HG02852 (cell line): ENCODE measurements around the gene TRIP10.

Experiments used
- ATAC-seq: cut with Tn5 transposase; IDR thresholded peaks from one replicate; pipeline ENCODE4 v1.9.1; 2021; ENCODE audit warnings: mild to moderate bottlenecking, moderate library complexity; ENCODE audit not compliant: unreplicated experiment

Gene TRIP10

DNA sequence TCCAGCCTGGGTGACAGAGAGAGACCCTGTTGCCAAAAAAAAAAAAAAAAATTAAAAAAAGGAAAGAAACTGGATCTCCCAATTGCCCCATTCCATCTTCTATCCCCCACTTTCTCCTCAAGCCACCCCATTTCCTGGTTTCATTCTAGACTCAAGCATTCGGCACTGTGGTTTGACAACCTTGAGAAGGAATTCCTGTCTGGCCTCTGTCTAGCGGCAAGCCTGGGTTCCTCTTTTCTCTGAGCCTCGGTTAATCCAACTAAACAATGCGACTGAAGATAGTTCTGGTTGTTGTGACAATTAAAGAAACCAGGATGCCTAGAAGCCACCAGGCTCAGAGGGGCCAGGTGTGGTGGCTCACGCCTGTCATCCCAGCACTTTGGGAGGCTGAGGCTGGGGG lies 15.7 kb upstream of the TRIP10 start:
- no peak for ATAC-seq

DNA sequence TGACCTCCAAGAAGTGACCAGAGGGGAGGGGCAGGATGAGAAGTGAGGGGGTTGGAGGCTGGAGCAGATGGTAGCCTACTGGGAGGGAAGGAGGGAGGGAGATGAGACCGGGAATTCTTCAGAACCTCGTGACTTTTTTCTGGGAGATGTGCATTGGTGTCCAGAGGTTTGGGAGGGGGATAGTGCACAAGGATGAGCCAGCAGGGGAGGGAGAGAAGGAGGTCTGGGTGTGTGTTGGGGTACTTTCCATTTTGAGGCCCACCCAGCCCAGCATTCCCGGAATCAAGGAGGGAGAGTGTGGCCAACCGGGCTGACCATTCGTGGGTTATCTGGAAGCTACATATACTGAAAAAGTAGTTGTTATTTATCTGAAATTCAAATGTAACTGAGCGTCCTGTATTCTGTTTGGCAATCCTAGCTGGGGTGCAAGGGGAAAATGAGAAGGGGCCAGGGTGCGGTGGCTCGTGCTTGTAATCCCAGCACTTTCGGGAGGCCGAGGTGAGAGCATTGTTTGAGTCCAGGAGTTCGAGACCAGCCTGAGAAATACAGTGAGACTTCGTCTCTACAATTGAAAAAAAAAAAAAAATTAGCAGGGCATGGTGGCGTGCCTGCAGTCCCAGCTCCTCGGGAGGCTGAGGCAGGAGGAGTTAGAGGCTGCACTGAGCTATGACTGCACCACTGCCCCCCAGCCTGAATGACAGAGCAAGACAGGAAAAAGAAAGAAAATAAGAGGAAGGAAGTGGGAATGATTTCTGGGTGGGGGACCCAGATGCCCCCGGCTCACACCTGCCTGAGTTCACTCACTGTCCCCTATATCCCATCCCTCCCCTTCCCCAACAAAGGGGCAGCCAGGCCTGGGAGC lies 14.6 kb upstream of the TRIP10 start:
- ATAC-seq, result no peak

DNA sequence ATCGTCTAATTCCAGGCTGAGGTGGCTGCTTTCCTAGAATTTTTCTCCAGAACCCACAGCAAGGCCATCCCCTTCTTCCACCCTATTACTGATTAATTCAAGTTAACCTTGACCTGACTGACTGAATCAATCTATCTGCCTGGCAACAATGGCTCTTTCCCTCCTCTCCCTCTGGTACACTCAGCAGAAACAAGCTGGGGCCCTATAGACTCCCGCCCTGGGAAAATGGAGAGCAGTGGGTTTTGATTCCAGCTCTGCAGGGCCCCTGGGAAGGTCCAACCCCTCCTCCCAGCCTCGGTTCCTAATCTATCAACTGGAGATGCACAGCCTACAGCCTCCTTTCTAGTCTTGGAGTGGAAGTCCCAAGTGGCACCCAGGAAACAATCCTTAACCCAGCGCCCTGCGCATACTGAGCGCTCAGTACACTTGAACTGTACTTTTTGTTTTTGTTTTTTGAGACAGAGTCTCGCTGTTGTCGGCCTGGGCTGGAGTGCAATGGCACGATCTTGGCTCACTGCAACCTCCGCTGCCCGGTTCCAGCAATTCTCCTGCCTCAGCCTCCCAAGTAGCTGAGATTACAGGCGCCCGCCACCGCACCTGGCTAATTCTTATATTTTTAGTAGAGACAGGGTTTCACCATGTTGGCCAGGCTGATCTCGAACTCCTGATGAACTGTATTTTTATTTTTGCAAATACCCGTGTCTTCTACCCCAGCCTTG lies 13.8 kb upstream of the TRIP10 start:
- no peak for ATAC-seq

DNA sequence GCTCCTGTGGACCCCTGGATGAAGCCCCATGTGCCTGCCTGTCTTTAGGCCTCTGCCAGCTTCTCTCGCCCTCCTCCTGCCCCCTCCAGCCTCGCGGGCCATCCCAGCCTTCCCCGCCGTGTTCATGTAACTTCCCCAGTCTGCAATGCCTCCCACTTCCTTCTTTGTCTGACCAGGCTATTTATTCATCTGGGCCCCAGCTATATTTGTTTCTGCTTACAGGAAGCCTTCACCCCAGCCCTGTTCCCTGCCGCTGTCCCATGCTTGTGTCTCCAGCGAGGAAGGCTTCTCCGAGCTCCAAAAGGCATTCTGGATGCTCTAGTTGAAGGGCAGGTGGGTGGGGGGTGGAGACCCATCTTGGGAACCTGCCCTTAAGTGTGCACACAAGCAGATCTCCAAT lies 11.1 kb upstream of the TRIP10 start:
- no peak for ATAC-seq

DNA sequence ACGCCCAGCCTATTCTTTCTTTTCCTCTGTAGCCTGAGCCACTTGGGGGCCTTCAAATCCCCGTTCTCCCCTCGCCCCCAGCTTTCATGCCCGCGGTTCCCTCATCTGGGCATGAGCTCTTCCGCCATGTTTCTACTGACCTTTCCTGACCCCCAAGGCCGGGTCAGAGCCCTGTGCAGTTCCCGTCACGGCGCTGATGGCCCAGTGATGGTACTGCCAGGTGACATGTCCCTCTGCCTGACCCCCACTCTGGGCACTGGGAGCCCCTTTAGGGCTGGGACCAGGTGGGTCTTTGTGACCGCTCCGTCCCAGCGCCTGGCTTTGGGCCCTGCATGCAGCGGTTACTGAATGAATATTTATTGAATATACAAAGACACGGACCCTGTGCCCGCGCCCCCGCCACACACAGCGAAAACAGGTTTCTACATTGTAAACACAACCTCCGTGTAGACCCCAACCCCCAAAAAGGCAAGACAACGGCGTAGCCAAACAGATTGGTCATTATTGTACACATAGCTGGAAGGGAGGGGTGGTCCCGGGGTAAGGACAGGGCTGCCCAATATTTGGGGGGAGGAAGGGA lies 9.8 kb upstream of the TRIP10 start:
- ATAC-seq, result no peak

DNA sequence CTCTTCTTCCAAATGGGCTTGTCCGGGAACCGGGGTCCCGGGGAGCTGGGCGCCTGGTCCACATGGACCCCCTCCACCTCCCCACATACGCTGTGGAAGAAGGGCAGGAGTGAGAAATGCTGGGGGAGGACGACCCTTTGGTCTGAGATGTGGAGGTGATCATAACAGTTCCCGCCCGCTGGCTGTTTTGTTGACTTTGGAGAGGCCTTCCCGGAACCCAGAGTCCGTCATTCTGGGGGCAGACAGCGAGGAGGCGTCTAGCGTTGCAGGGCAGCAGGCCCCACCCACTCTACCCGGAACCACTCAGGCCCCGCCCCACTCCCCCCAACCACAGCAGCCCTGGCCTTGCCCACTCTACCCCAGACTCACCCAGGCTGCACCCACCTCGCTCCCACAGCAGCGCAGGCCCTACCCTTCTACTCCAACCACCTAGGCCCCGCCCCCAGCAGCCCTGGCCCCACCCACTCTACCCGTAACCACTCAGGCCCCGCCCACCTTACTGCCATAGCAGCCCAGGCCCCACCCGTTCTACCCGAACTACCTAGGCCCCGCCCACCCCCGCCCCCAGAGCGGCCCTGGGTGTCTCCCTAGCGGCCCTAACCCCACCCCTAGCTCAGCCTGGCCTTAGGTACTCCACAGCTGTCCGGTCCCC lies 9.2 kb upstream of the TRIP10 start:
- no peak for ATAC-seq

DNA sequence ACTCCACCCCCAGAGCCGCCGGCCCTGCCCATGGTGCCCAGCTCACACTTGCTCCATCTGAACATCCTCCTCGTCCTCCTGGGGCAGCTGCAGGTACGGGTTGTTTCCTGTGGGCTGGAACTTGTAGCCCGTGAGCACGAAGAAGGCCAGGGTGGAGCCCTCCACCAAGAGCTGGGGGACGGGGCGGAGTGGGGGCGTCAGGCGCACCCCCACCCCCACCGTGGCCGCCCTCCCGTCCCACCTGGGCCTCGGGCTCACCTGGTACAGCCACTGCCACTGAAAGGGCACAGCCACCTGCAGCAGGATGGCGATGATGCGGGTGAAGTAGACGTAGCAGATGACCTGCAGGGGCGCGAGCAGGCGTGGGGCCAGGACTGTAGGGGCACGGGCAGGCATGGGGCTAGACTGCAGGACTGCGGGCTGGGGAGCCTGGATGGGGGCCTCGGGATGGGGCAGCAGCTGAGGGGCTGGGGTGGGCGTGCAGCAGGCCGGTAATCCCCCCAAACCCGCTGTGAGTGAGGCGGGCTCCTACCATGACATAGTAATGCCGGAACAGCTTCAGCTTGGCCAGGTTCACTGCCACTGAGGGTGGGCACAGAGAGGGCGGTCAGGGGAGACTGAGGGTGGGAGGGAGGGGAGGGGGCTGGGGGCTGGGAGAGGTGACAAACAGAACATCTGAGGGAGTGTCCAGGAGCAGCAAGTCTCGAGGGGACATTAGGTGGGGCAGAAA lies 8.4 kb upstream of the TRIP10 start:
- ATAC-seq, result no peak

DNA sequence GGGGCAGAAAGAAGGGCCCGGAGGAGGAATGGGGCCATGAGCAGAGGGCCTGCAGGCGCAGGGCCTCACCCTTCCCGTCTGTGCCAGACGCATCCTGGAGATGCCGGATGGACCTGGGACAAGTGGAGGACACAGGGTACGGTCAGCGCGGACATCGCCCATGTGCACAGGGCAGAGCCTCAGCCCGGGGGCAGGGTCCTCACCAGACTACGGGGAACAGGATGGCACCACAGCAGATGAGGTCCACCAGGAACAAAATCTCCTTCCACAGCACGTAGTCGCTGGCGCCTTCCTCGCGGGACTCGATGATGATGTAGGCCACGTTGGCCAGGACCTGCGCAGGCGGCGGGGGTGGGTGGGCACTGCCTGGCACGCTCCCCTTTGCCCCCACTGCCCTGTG lies 7.7 kb upstream of the TRIP10 start:
- ATAC-seq, result no peak

- ATAC-seq, result no peak
Measured at GRCh38 chr19:6732803-6733337, 6.6 kb upstream of the TRIP10 start.

GRCh38 chr19:6733338-6734095 lies 6.0 kb upstream of the TRIP10 start:
- no peak for ATAC-seq

DNA sequence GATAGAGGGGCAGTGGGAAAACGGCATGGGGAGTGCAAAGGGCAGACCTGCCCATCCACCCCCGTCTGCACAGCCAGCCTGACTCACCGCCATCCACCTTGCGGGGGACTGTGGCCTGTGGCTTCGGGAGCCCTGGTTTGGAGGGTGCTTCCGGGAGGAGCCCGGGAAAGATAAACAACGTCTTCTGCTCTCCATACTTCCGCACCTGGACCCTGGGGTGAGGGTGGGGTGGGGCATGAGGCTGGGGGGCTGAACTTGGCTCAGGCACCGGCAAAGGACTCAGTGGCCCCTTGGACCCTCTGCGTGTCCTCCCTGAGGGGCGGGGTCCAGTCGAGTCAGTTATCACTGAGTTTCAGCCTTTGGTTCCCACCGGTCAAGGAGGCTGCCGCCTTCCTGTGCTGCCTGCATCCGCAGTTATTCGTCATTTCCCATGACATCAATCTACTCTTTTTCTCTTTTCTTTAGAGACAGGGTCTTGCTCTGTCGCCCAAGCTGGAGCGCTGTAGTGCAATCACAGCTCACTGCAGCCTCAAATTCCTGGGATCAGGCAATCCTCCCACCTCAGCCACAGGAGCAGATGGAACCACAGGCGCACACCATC lies 5.3 kb upstream of the TRIP10 start:
- no peak for ATAC-seq

DNA sequence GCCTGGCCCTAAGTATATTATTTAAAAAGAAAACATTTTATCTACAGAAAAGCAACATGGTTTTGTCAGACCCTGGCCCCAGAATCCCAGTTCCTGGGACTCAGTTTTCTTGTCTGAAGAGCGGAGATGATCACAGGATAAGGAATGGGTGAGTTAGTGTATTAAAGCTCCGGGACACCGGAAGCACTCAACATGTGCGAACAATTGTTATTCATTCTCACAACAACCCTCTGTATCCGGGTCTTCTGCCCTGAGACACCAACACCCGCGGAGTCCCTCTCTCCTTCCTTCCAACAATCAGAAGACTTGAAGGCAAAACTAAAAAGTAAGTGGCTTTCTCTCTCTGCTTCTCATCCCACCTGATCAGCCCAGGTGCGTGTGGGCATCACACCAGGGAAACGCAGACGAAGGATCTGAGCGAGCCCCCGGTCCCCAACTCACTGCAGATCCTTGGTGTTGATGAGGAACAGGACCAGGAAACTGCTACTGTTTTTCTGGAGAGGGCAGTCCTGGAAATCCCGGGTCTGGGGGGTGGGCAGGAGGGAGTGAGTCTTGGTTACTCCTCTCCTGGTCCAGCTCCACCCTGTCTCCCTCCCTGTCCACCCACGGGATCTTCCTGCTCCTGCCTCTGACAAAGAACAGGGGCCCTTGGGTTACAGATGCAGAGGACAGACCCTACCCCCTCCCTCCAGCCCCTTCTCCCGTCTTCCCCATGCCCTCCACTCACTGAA lies 4.1 kb upstream of the TRIP10 start:
- ATAC-seq, result no peak

DNA sequence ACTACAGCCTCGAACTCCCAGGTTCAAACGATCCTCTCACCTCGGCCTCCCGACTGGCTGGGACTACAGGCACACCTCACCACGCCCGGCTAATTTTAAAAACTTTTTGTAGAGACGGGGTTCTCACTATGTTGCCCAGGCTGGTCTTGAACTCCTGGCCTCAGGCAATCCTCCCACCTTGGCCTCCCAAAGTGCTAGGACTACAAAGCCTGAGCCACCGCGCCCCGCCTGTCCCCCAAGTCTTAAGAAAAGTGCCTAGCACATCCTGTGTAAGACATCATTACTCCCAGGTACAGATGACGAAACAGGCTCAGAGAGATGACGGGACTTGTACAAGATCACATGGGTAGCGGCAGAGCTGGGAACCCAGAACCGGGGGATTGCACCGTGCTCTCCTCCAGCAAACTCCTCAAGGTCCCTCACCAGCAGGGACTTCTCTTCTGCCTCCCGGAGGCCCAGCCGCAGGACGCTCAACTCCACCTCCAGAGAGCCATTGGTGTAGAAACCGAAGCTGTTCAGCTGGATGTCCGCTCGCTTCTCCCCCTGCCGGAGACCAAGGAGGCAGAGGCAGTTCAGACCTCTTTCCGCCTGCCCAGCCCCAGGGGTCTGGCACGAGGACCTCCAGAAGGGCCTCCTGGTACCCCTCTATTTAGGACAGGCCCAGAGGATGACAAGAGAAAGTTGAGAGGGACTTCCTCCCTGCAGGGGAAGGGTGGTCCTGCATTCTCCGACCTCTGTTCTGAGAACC lies 3.1 kb upstream of the TRIP10 start:
- no peak for ATAC-seq

- no peak for ATAC-seq
Measured at GRCh38 chr19:6736917-6737283, 2.6 kb upstream of the TRIP10 start.

DNA sequence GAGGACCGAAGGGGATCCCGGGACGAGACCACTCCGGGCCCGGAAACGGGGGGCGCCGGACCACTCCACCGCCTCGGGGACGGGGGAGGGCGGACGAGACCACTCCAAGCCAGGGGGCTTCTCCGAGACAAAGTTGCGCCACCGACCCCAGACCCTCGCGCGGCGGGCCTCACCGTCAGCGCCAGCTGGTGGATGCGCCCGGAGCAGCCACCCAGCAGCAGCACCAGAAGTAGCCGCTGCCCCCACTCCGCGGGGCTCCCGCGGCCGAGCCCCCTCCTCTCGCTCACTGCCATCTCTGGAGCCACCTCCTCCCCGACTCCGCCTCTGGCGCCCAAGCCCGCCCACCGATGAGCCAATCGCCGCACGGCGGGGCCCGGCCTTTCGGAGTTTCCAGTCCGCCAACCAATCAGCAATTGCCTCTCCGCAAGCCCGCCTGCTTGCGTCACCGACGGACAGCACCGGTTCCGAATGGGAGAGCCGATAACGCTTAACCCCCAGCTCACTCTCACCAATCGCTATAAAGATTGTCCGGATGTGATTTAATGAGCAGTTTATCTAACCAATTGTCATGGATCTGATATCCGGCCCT lies 2.1 kb upstream of the TRIP10 start, which contains the start of gene GPR108:
Gene GPR108, minus strand, starts transcription at position 297 of the 589 bp plus-strand sequence. Its CDS starts 4 bp downstream, at position 293.
- ATAC-seq, result peak; percentile 54

GRCh38 chr19:6737873-6738786 lies 1.4 kb upstream of the TRIP10 start:
- peak; percentile 3 for ATAC-seq
